ENCODE results near the gene SGF29. TPM values are rescaled to one million over a fixed set of nuclear protein-coding genes. Genes with fewer than 3 reads are reported as not detected.
"Not testable (repeated sequence)": the region's sequence is repeated elsewhere in the genome, so short reads cannot be mapped to it uniquely, and the experiment has no call there.

Gene SGF29
- total and polyA plus RNA-seq, 12 donors, result 11.1 to 35.1 (median 14.9) TPM

DNA sequence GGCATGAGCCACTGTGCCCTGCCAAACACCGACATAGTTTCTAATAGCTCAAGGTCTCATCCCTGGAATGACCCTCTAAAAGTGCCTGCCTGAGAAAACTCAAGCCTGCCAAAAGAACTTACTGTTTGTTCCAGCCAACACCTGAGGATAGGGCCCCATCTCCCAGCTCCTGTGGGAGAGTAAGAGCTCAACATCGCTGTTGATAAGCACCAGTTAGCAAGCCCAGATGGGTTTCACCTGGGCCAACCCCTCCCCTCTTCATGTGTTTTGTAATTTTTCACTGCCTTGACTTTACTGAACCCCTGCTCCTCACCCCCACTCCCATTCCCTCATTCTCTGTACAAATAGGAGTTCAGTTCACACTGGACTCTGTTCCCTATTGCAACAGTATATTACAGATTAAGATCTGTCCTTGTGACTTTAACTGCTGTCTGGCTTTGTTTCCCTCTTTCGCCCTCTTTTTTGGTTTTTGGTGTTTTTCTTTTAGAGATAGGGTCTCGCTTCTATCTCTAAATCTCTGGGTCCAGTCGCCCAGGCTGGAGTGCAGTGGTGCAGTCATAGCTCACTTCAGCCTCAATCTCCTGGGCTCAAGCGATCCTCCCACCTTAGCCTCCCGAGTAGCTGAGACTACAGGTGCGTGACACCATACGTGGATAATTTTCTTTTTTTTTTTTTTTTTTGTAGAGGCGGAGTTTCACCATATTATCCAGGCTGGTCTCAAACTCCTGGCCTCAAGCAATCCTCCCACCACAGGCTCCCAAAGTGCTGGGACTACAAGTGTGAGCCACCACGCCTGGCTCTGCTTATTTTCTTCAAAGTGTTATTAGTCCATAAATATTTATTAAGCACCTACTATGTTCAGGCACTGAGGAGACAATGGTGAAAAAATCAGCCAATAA, 27.3 kb upstream of the SGF29 start:
- intact Hi-C loops (cut with DNase I), result loop anchor here in 1 of 10 donors (10.0 kb wide), 1 partner anchor 48 kb away; no protein-coding TSS in a partner anchor
- Histone ChIP-seq H3K27me3 (no peaks in the 10 kb centered on the region), H3K4me3 (no peak overlapping the region), H3K9me3 (no peaks in the 10 kb centered on the region), H3K27ac (no peak overlapping the region), H3K36me3 (no peaks in the 10 kb centered on the region), H3K4me1 (peaks cover 0 to 6% (median 0%) of the 10 kb centered on the region in 9 donors)
- WGBS, 2 donors, result 91 to 92% methylated on average over 11 of the region's 11 CpGs
- DNase-seq, result no peak
- TF ChIP-seq, protein P1, sequence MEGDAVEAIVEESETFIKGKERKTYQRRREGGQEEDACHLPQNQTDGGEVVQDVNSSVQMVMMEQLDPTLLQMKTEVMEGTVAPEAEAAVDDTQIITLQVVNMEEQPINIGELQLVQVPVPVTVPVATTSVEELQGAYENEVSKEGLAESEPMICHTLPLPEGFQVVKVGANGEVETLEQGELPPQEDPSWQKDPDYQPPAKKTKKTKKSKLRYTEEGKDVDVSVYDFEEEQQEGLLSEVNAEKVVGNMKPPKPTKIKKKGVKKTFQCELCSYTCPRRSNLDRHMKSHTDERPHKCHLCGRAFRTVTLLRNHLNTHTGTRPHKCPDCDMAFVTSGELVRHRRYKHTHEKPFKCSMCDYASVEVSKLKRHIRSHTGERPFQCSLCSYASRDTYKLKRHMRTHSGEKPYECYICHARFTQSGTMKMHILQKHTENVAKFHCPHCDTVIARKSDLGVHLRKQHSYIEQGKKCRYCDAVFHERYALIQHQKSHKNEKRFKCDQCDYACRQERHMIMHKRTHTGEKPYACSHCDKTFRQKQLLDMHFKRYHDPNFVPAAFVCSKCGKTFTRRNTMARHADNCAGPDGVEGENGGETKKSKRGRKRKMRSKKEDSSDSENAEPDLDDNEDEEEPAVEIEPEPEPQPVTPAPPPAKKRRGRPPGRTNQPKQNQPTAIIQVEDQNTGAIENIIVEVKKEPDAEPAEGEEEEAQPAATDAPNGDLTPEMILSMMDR (IDR thresholded peaks at IDR 0.05), result no peak
- no peak for ATAC-seq

DNA sequence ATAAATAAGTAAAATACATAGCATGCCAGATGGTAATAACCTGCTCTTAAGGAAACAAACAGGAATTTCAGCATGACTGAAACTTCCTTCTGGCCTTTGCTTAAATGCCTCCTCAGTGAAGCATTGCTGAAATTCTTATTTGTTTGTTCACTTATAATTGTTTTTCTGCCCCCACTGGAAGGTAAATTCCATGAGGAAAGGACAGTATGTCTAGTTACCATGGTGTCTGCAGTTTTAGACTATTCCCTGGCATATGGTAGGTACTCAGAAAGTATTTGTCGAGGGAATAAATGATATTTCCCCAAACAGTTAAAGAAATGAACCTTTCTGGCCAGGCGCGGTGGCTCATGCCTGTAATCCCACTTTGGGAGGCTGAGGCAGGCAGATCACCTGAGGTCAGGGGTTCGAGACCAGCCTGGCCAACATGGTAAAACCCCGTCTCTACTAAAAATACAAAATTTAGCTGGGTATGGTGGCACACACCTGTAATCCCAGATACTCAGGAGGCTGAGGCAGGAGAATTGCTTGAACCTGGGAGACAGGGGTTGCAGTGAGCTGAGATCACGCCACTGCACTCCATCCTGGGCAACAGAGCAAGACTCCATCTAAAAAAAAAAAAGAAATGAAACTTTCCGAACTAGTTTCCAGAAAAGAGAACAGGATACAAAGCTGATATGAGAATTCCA, 26.5 kb upstream of the SGF29 start:
- H3K4me1 ChIP-seq, result peaks cover 0 to 11% (median 5%) of the 10 kb centered on the region in 9 donors
- not testable (repeated sequence) for H3K27ac ChIP-seq, DNase-seq, H3K36me3 ChIP-seq, ATAC-seq, H3K27me3 ChIP-seq, H3K4me3 ChIP-seq, H3K9me3 ChIP-seq
- 89 to 93% methylated on average over 7 of the region's 7 CpGs for WGBS, 2 donors
- intact Hi-C loops (cut with DNase I), result loop anchor here in 1 of 10 donors (10.0 kb wide), 1 partner anchor 48 kb away; no protein-coding TSS in a partner anchor

DNA sequence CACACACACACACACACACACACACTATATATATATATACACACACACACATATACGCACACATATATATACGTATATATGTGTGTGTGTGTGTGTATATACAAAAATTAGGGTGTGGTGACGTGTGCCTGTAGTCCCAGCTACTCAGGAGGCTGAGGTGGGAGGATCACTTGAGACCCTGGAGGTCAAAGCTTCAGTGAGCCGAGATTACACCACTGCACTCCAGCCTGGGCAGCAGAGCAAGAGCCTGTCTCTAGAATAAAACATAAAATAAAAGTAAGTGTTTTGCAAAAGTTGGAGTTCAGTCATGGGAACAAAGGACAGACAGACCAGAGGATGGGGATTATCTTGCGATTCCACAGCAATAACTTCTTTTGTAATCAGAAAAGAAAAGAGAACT, 25.7 kb upstream of the SGF29 start:
- intact Hi-C loops (cut with DNase I), result loop anchor here in 1 of 10 donors (10.0 kb wide), 1 partner anchor 47 kb away; no protein-coding TSS in a partner anchor
- Histone ChIP-seq H3K27me3 (no peaks in the 10 kb centered on the region), H3K9me3 (no peaks in the 10 kb centered on the region), H3K4me1 (peaks cover 0 to 19% (median 6%) of the 10 kb centered on the region in 9 donors), H3K36me3 (no peaks in the 10 kb centered on the region), H3K4me3 (no peak overlapping the region), H3K27ac (no peak overlapping the region)
- TF ChIP-seq, protein P1 (IDR thresholded peaks at IDR 0.05), result no peak
- DNase-seq (no peak), ATAC-seq (no peak)
- WGBS, 2 donors, result 84 to 90% methylated on average over 5 of the region's 5 CpGs

DNA sequence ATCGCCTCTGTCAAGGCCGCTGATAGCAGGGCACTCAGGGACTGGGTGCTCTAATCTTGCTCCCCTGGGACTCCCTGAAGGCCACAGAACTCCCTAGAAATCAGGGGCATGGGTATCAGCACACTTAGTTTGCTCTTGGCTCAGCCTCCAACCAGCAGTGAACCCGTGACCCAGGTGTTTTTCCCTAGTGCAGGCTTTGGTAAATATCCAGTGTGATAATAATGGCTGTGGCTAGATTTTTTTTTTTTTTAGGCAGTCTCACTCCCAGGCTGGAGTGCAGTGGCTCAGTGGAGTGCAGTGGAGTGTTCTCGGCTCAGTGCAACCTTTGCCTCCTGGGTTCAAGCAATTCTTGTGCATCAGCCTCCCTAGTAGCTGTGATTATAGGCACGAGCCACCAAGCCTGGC, 25.3 kb upstream of the SGF29 start:
- WGBS, 2 donors, result 66 to 68% methylated on average over 5 of the region's 5 CpGs

More for the DNA sequence above, 25.3 kb upstream of the SGF29 start:
- Histone ChIP-seq H3K27ac (no peak overlapping the region), H3K4me1 (peaks cover 0 to 23% (median 7%) of the 10 kb centered on the region in 9 donors), H3K27me3 (no peaks in the 10 kb centered on the region), H3K36me3 (no peaks in the 10 kb centered on the region), H3K9me3 (no peaks in the 10 kb centered on the region), H3K4me3 (no peak overlapping the region)
- ATAC-seq (no peak), DNase-seq (no peak)
- TF ChIP-seq, protein P1 (IDR thresholded peaks at IDR 0.05), result no peak
- intact Hi-C loops (cut with DNase I), result loop anchor here in 1 of 10 donors (10.0 kb wide), 1 partner anchor 46 kb away; no protein-coding TSS in a partner anchor

Data from heart right ventricle (tissue), 16 donors.